Measurements from ENCODE around the gene FAM241A.
"Not testable (repeated sequence)": the region's sequence is repeated elsewhere in the genome, so short reads cannot be mapped to it uniquely, and the experiment has no call there.

Gene FAM241A

DNA sequence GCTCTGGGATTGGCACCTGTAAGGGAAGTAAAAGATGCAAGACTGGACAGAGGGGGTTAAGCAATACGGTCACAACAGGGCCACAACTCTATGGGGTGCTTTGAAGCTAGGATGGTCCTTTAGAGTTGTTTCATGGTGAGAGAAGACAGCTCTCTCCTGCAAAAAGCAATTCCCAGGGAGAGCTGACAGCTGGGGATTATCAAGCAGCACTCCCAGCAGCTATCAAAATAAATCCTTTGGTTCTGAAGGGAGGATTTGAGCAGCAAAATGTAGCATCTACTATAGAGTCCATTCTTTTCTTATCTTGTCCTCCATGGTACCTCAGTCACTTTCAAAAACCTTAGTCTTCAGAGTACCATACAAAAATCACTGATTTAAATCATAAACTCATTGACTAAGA is 51.2 kb downstream of the FAM241A start:
- H3K36me3 ChIP-seq (ENCODE audit: insufficient read depth, low read length), result no peaks in the 10 kb centered on the region
- no peaks in the 10 kb centered on the region for H3K9me3 ChIP-seq (ENCODE audit: insufficient read depth, low read depth, low read length)
- no peaks in the 10 kb centered on the region for H3K27me3 ChIP-seq (ENCODE audit: insufficient read depth, low read length)
- H3K4me1 ChIP-seq (ENCODE audit: insufficient read depth, low read length), result no peaks in the 10 kb centered on the region
- H3K27ac ChIP-seq (ENCODE audit: low read depth, low read length), result no peak overlapping the region
- 75% methylated on average over 1 of the region's 1 CpG for WGBS
- no peak overlapping the region for H3K9ac ChIP-seq (ENCODE audit: low read depth, low read length)
- H3K4me3 ChIP-seq (ENCODE audit: low read length), result no peak overlapping the region

- 88% methylated on average over 1 of the region's 1 CpG for WGBS
- Histone ChIP-seq H3K36me3 (ENCODE audit: insufficient read depth, low read length) (no peaks in the 10 kb centered on the region), H3K9ac (ENCODE audit: low read depth, low read length) (no peak overlapping the region), H3K4me3 (ENCODE audit: low read length) (no peak overlapping the region), H3K27me3 (ENCODE audit: insufficient read depth, low read length) (no peaks in the 10 kb centered on the region), H3K27ac (ENCODE audit: low read depth, low read length) (no peak overlapping the region), H3K4me1 (ENCODE audit: insufficient read depth, low read length) (no peaks in the 10 kb centered on the region), H3K9me3 (ENCODE audit: insufficient read depth, low read depth, low read length) (no peaks in the 10 kb centered on the region)
Observed at GRCh38 chr4:112199041-112199440, 53.8 kb downstream of the FAM241A start.

DNA sequence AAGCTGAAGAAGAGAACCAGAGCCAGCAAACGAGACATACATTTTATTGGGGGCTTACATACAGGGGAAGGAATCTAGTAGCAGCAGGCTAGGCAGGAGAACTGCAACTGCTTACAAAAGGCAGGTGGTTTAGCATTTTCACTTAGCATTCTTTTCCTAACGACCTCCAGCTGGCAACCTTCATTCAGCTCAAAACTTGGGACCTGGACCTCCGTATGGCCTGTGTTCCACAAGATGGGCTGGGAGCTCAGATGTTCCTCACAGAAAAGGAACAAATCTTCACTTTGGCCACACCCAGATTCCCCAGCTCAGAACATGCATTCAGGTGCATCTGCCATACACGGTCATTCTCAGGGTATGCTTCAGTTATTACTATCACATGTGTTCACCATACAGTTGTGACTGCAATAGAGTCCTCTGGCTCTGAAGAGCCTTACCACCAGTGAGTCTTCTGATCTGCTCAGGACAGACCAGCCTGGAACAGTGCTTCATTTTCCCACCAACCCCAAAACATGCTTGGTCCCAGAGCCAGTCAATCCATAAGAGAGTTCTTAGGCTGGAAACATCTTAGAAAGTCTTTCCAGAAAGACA is 56.8 kb downstream of the FAM241A start:
- H3K27ac ChIP-seq (ENCODE audit: low read depth, low read length), result no peak overlapping the region
- no peaks in the 10 kb centered on the region for H3K9me3 ChIP-seq (ENCODE audit: insufficient read depth, low read depth, low read length)
- no peaks in the 10 kb centered on the region for H3K27me3 ChIP-seq (ENCODE audit: insufficient read depth, low read length)
- 59% methylated on average over 4 of the region's 4 CpGs for WGBS
- no peaks in the 10 kb centered on the region for H3K4me1 ChIP-seq (ENCODE audit: insufficient read depth, low read length)
- H3K36me3 ChIP-seq (ENCODE audit: insufficient read depth, low read length), result no peaks in the 10 kb centered on the region
- no peak overlapping the region for H3K9ac ChIP-seq (ENCODE audit: low read depth, low read length)
- H3K4me3 ChIP-seq (ENCODE audit: low read length), result no peak overlapping the region

DNA sequence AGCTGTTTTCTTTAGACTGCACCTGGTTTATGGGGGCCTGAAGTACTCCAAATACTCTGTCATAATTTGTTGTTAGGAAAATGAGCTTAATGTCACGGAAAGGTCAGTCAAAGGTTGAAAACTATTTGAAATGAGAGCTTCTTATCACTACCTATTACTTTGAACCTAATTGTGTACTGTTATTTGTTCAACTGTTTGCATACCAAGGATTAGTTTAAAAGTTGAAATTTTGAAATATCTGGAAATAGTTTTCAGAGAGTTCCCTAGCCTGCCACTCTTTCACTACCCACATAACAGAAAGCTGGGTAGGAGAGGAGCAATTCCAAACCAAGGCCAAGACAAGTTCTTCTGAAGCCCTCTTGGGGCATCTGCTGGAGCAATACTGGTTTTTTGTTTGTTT is 58.3 kb downstream of the FAM241A start:
- Histone ChIP-seq H3K4me3 (ENCODE audit: low read length) (no peak overlapping the region), H3K9me3 (ENCODE audit: insufficient read depth, low read depth, low read length) (no peaks in the 10 kb centered on the region), H3K4me1 (ENCODE audit: insufficient read depth, low read length) (no peaks in the 10 kb centered on the region), H3K36me3 (ENCODE audit: insufficient read depth, low read length) (no peaks in the 10 kb centered on the region), H3K27me3 (ENCODE audit: insufficient read depth, low read length) (no peaks in the 10 kb centered on the region), H3K9ac (ENCODE audit: low read depth, low read length) (no peak overlapping the region), H3K27ac (ENCODE audit: low read depth, low read length) (no peak overlapping the region)
- WGBS, result no CpG with 5 or more reads among the region's 1 CpG

DNA sequence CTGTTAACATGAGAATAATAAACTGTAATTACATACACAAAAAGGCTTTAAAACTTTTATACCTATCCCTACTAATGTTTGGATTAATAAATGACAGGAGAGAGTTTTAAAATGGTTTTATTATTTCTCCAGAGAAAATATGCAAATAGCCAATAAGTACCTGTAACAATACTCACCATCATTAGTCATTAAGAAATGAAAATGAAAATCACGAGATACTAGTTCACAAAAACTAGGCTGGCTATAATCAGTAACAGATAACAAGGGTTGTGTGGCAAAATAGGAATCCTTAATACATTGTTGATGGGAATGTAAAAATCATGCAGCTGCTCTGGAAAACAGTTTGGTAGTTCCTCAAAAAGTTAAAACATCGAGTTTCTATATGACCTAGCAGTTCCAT is 61.2 kb downstream of the FAM241A start:
- 100% methylated on average over 1 of the region's 2 CpGs for WGBS
- H3K4me3 ChIP-seq (ENCODE audit: low read length), result no peak overlapping the region
- no peaks in the 10 kb centered on the region for H3K36me3 ChIP-seq (ENCODE audit: insufficient read depth, low read length)
- no peak overlapping the region for H3K27ac ChIP-seq (ENCODE audit: low read depth, low read length)
- H3K27me3 ChIP-seq (ENCODE audit: insufficient read depth, low read length), result no peaks in the 10 kb centered on the region
- no peaks in the 10 kb centered on the region for H3K9me3 ChIP-seq (ENCODE audit: insufficient read depth, low read depth, low read length)
- no peaks in the 10 kb centered on the region for H3K4me1 ChIP-seq (ENCODE audit: insufficient read depth, low read length)
- H3K9ac ChIP-seq (ENCODE audit: low read depth, low read length), result no peak overlapping the region

- not testable (repeated sequence) for H3K9ac ChIP-seq (ENCODE audit: low read depth, low read length); H3K36me3 ChIP-seq (ENCODE audit: insufficient read depth, low read length); H3K4me1 ChIP-seq (ENCODE audit: insufficient read depth, low read length); H3K9me3 ChIP-seq (ENCODE audit: insufficient read depth, low read depth, low read length); H3K27me3 ChIP-seq (ENCODE audit: insufficient read depth, low read length); H3K4me3 ChIP-seq (ENCODE audit: low read length); H3K27ac ChIP-seq (ENCODE audit: low read depth, low read length)
- WGBS, result 95% methylated on average over 7 of the region's 7 CpGs
Observed at GRCh38 chr4:112208137-112209095, 63.2 kb downstream of the FAM241A start.

DNA sequence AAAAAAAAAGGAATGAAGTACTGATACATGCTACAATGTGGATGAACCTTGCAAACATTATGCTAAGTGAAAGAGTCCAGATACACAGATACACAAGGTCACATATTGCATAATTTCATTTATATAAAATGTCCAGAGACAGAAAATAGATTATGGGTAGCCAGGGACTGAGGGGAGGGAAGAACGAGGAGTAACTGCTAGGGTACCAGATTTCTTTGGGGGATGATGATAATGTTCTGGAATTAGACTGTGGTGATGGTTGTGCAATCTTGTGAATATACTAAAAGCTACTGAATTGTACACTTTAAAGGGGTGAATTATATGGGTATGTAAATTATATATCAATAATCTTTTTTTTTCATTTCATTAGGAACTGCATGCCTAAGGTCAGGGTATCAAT is 65.5 kb downstream of the FAM241A start:
- Histone ChIP-seq H3K9ac (ENCODE audit: low read depth, low read length) (no peak overlapping the region), H3K27ac (ENCODE audit: low read depth, low read length) (no peak overlapping the region), H3K4me3 (ENCODE audit: low read length) (no peak overlapping the region), H3K36me3 (ENCODE audit: insufficient read depth, low read length) (no peaks in the 10 kb centered on the region), H3K27me3 (ENCODE audit: insufficient read depth, low read length) (no peaks in the 10 kb centered on the region), H3K9me3 (ENCODE audit: insufficient read depth, low read depth, low read length) (peaks cover 4% of the 10 kb centered on the region; the same call in 1 of the 2 replicates), H3K4me1 (ENCODE audit: insufficient read depth, low read length) (no peaks in the 10 kb centered on the region)
- WGBS, result 91% methylated on average over 1 of the region's 1 CpG

DNA sequence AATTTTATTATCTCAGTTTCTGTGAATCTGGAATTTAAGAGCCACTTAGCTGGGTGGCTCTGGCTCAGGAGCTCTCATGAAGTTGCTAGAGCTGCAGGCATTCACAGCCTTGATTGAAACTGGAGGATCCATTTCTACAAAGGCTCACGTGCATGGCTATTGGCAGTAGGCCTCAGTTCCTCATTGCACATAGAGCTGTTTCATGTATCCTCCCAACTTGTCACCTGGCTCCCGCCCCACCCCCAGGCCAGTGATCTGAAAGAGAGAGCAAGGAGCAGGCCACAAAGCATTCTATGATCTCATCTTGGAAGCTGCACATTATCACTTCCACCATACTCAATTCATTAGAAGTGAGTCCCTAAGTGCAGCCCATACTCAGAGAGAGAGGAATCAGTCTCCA is 67.8 kb downstream of the FAM241A start:
- Histone ChIP-seq H3K4me1 (ENCODE audit: insufficient read depth, low read length) (no peaks in the 10 kb centered on the region), H3K9ac (ENCODE audit: low read depth, low read length) (no peak overlapping the region), H3K9me3 (ENCODE audit: insufficient read depth, low read depth, low read length) (peaks cover 4% of the 10 kb centered on the region; the same call in 1 of the 2 replicates), H3K36me3 (ENCODE audit: insufficient read depth, low read length) (no peaks in the 10 kb centered on the region), H3K4me3 (ENCODE audit: low read length) (no peak overlapping the region), H3K27me3 (ENCODE audit: insufficient read depth, low read length) (no peaks in the 10 kb centered on the region), H3K27ac (ENCODE audit: low read depth, low read length) (no peak overlapping the region)
- WGBS, result 96% methylated on average over 2 of the region's 2 CpGs

GRCh38 chr4:112213856-112214255 is 68.6 kb downstream of the FAM241A start:
- Histone ChIP-seq H3K4me1 (ENCODE audit: insufficient read depth, low read length) (no peaks in the 10 kb centered on the region), H3K4me3 (ENCODE audit: low read length) (no peak overlapping the region), H3K27ac (ENCODE audit: low read depth, low read length) (no peak overlapping the region), H3K9ac (ENCODE audit: low read depth, low read length) (no peak overlapping the region), H3K27me3 (ENCODE audit: insufficient read depth, low read length) (no peaks in the 10 kb centered on the region), H3K36me3 (ENCODE audit: insufficient read depth, low read length) (no peaks in the 10 kb centered on the region), H3K9me3 (ENCODE audit: insufficient read depth, low read depth, low read length) (peaks cover 4% of the 10 kb centered on the region; the same call in 1 of the 2 replicates)
- no CpG with 5 or more reads among the region's 3 CpGs for WGBS

GRCh38 chr4:112214390-112215264 is 69.4 kb downstream of the FAM241A start:
- H3K9me3 ChIP-seq (ENCODE audit: insufficient read depth, low read depth, low read length), result peaks cover 4% of the 10 kb centered on the region; the same call in 1 of the 2 replicates
- no peaks in the 10 kb centered on the region for H3K27me3 ChIP-seq (ENCODE audit: insufficient read depth, low read length)
- H3K4me1 ChIP-seq (ENCODE audit: insufficient read depth, low read length), result no peaks in the 10 kb centered on the region
- no peak overlapping the region for H3K9ac ChIP-seq (ENCODE audit: low read depth, low read length)
- no peak overlapping the region for H3K27ac ChIP-seq (ENCODE audit: low read depth, low read length)
- no peak overlapping the region for H3K4me3 ChIP-seq (ENCODE audit: low read length)
- H3K36me3 ChIP-seq (ENCODE audit: insufficient read depth, low read length), result no peaks in the 10 kb centered on the region
